Measurements from ENCODE around the gene ZFAND2B. TPM values are rescaled to one million over a fixed set of nuclear protein-coding genes. Genes with fewer than 3 reads are reported as not detected.

Gene ZFAND2B
- total RNA-seq, 1 experiment from 2014 or later, result 16.4 TPM

GRCh38 chr2:219225350-219225749, 18.8 kb downstream of the ZFAND2B start:
- Histone ChIP-seq H3K4me2 (ENCODE audit: insufficient read depth, insufficient read length, low read length) (no peak overlapping the region), H2AK5ac (ENCODE audit: insufficient read length, low read length) (no peak overlapping the region), H2AFZ (ENCODE audit: low read length) (no peak overlapping the region), H4K20me1 (ENCODE audit: control insufficient read depth, insufficient read depth, insufficient read length) (no peaks in the 10 kb centered on the region), H4K8ac (replicated peaks; ENCODE audit: insufficient read length, low read depth, low read length) (no peak overlapping the region), H3K4me1 (ENCODE audit: insufficient read depth, low read length) (no peaks in the 10 kb centered on the region), H3K14ac (ENCODE audit: insufficient read depth, low read length) (no peak overlapping the region), H3K23me2 (ENCODE audit: insufficient read length, low read depth, low read length, poor library complexity, severe bottlenecking) (no peaks in the 10 kb centered on the region), H2BK20ac (ENCODE audit: low read depth, low read length, poor library complexity, severe bottlenecking) (no peak overlapping the region), H3K27me3 (ENCODE audit: insufficient read depth, low read length) (no peaks in the 10 kb centered on the region), H2BK15ac (ENCODE audit: low read depth, low read length) (no peak overlapping the region), H2BK120ac (ENCODE audit: low read depth, low read length, poor library complexity, severe bottlenecking) (no peak overlapping the region), H4K91ac (ENCODE audit: insufficient read length, low read depth, low read length) (no peak overlapping the region), H3K4ac (ENCODE audit: low read depth, low read length) (no peak overlapping the region), H3K23ac (ENCODE audit: insufficient read length, low read depth, low read length) (no peak overlapping the region), H3K9me3 (ENCODE audit: control insufficient read depth, low read depth, low read length) (no peaks in the 10 kb centered on the region), H2BK5ac (ENCODE audit: insufficient read length, low read length) (no peak overlapping the region), H3T11ph (ENCODE audit: low read length) (no peak overlapping the region), H2BK12ac (ENCODE audit: insufficient read length, low read depth, low read length) (no peak overlapping the region), H3K9ac (ENCODE audit: extremely low read depth, insufficient read length, low read length) (no peak overlapping the region), H3K27ac (ENCODE audit: insufficient read length, low read depth, low read length) (no peak overlapping the region), H3K18ac (ENCODE audit: insufficient read length, low read depth, low read length) (no peak overlapping the region), H3K56ac (ENCODE audit: insufficient read length, low read depth, low read length) (no peak overlapping the region), H4K5ac (ENCODE audit: insufficient read length, low read depth, low read length) (no peak overlapping the region), H3K79me2 (ENCODE audit: insufficient read depth, low read length) (no peaks in the 10 kb centered on the region), H3K79me1 (ENCODE audit: insufficient read depth, low read depth, low read length, poor library complexity, severe bottlenecking) (no peaks in the 10 kb centered on the region)
- peaks cover 8 to 9% of the 10 kb centered on the region in 2 experiments for H3K4me1 Mint-ChIP-seq
- H3K4me3 Mint-ChIP-seq, result no peak overlapping the region
- H3K27me3 Mint-ChIP-seq (ENCODE audit: low read depth), result no peaks in the 10 kb centered on the region
- peaks cover 26 to 60% (median 54%) of the 10 kb centered on the region in 3 experiments; a peak in 6 of 7 replicates for H3K36me3 Mint-ChIP-seq (ENCODE audit: insufficient read depth in 1 of 3, low read depth in 3 of 3)
- H3K27ac Mint-ChIP-seq, result no peak overlapping the region
- no CpG with 5 or more reads among the region's 3 CpGs for WGBS (ENCODE audit: extremely low coverage, insufficient read length, low lambda C conversion rate)
- TF ChIP-seq CTCF (conservative IDR thresholded peaks at IDR 0.05), result no peak
- DNase-seq, result no peak
- H3K9me3 Mint-ChIP-seq, result no peaks in the 10 kb centered on the region; a peak in 1 of 5 replicates
